GM12872 (cell line): ENCODE data around the gene PAQR8.

ENCODE experiments used
- TF ChIP-seq, protein P1 (sequence below): IDR thresholded peaks from 3 replicates; pipeline ENCODE4 v1.5.1; 2011; ENCODE audit warnings: low read depth, mild to moderate bottlenecking, low read length, moderate library complexity; ENCODE audit not compliant: insufficient read depth

Gene PAQR8

DNA sequence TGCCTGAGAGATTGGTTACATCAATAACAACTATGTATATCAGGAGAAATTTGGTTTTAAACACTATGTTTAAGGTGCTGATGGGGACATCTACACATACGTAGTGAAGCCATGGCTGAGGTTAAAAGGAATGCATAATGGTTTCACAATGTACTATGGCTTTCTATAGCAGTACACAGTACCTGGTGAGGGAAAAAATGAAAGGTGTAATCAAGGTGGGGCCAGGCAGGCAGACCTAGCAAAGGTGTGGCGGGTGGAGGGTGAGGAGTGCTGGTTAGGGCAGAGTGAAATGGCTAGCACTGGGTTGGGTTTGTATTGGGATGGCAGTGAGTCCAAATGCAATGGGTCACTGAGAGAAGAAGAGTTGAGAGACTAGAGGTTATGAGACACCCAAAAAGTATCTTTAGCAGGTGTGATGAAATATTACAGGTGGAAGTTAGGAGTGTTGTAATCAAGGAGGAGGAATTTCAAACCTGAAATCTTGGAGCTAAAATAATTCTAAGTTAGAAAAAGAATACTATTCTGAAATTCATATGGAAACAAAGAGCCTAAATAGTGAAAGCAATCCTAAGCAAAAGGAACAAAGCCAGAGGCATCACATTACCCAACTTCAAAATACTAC lies 22.3 kb downstream of the PAQR8 start:
- TF ChIP-seq, protein P1, sequence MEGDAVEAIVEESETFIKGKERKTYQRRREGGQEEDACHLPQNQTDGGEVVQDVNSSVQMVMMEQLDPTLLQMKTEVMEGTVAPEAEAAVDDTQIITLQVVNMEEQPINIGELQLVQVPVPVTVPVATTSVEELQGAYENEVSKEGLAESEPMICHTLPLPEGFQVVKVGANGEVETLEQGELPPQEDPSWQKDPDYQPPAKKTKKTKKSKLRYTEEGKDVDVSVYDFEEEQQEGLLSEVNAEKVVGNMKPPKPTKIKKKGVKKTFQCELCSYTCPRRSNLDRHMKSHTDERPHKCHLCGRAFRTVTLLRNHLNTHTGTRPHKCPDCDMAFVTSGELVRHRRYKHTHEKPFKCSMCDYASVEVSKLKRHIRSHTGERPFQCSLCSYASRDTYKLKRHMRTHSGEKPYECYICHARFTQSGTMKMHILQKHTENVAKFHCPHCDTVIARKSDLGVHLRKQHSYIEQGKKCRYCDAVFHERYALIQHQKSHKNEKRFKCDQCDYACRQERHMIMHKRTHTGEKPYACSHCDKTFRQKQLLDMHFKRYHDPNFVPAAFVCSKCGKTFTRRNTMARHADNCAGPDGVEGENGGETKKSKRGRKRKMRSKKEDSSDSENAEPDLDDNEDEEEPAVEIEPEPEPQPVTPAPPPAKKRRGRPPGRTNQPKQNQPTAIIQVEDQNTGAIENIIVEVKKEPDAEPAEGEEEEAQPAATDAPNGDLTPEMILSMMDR: no peak

DNA sequence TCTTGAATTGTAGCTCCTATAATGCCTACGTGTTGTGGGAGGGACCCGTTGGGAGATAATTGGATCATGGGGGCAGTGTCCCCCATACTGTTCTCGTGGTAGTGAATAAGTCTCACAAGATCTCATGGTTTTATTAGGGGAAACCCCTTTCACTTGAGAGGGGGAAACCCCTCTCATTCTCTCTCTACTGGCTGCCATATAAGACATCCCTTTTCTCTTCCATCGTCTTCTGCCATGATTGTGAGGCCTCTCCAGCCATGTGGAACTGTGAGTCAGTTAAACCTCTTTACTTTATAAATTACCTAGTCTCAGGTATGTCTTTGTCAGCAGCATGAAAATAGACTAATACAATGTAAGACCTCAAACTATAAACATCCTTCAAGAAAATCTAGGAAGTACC lies 23.1 kb downstream of the PAQR8 start:
- TF ChIP-seq, protein P1: no peak

DNA sequence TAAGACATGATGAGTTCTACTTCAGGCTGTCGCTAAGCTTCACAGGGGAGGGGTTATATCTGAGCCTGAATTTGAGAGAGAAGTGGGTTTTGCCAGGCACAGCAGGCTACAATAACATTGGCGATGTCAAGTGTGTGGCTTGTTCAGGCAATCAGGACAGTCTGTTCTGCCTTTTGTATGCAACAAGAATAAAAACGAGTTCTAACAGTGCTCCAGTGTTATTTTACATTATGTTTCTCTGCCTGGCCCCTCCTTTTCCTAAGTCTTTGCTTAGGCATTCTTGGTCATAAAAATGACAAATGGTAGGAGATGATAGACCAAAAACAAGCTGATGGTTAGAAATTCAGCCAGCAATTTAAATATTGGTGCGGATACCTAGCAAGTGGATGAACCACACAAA lies 26.8 kb downstream of the PAQR8 start:
- TF ChIP-seq, protein P1: no peak

- TF ChIP-seq, protein P1: 0 out of 3 replicates have a peak, but pooled peaks have one; percentile 1
Measured at GRCh38 chr6:52389264-52389625, 27.3 kb downstream of the PAQR8 start.

- TF ChIP-seq, protein P1: 0 out of 3 replicates have a peak, but pooled peaks have one; percentile 10
Measured at GRCh38 chr6:52389626-52390360, 27.8 kb downstream of the PAQR8 start.

- TF ChIP-seq, protein P1: no peak
Measured at GRCh38 chr6:52390361-52390727, 28.4 kb downstream of the PAQR8 start.

GRCh38 chr6:52391599-52391998 lies 29.6 kb downstream of the PAQR8 start:
- TF ChIP-seq, protein P1: no peak
